Measurements from ENCODE around the gene KRTAP10-5.

- no peak for TF ChIP-seq POLR2A (IDR thresholded peaks at IDR 0.05; ENCODE audit: low read depth, low read length)
- no peak for TF ChIP-seq POLR2AphosphoS5 (IDR thresholded peaks at IDR 0.05; ENCODE audit: low read depth, low read length)
- no peak for TF ChIP-seq TAF1 (IDR thresholded peaks at IDR 0.05; ENCODE audit: low read depth, low read length)
- no peak for TF ChIP-seq PAX5 (IDR thresholded peaks at IDR 0.05; ENCODE audit: insufficient read depth, low read length, severe bottlenecking)
These were observed 15.8 kb upstream of the KRTAP10-5 start for GRCh38 chr21:44596068-44596725.

All from GM12891 (cell line).